OCI-LY7 (cell line): ENCODE data around the gene DCHS1. TPM values are rescaled to one million over a fixed set of nuclear protein-coding genes. Genes with fewer than 3 reads are reported as not detected.

Source experiments
- BruUV-seq: library from RNA; stranded (reverse); fragments of 400-500 nt; replicated peaks from 2 replicates; lab custom pipeline; 2021; lab: Mats Ljungman, UMichigan
- CTCF ChIA-PET: fragments of 300-600 bp; sonication (Branson Sonifier 250); formaldehyde crosslinking; loops from one replicate; lab custom pipeline; 2022; ENCODE audit warnings: antibody characterized with exemption; ENCODE audit not compliant: unreplicated experiment; lab: Charles Lee
- POLR2A ChIA-PET: fragments of 300-600 bp; sonication (Branson Sonifier 250); formaldehyde crosslinking; loops from one replicate; lab custom pipeline; 2022; ENCODE audit warnings: antibody characterized with exemption; lab: Charles Lee
- DNase-seq: peaks from one replicate; pipeline ENCODE4 v3.0.0-alpha.2; 2015; ENCODE audit warnings: low spot score
- H2AFZ ChIP-seq: fragments of 200-600 bp; sonication (generic), shearing (Covaris generic); 2 replicates; pipeline ENCODE4 v1.6.1; 2014; ENCODE audit warnings: mild to moderate bottlenecking, antibody characterized with exemption, low read length, moderate library complexity
- H3K27ac ChIP-seq: fragments of 200-600 bp; sonication (generic); 2 replicates; pipeline ENCODE4 v1.5.1; 2014; ENCODE audit warnings: mixed run types, low read depth, mild to moderate bottlenecking, moderate library complexity, low read length, inconsistent platforms; ENCODE audit not compliant: poor library complexity, severe bottlenecking
- H3K36me3 ChIP-seq: fragments of 200-600 bp; sonication (generic); 2 replicates; pipeline ENCODE4 v1.6.1; 2014; ENCODE audit warnings: mild to moderate bottlenecking, antibody characterized with exemption, low read length, moderate library complexity, mixed read lengths; ENCODE audit not compliant: insufficient read depth
- H3K4me1 ChIP-seq: fragments of 200-600 bp; sonication (generic); 2 replicates; pipeline ENCODE4 v1.5.1; 2014; ENCODE audit warnings: mild to moderate bottlenecking, low read length; ENCODE audit not compliant: insufficient read depth, poor library complexity, severe bottlenecking
- H3K4me2 ChIP-seq: fragments of 200-600 bp; sonication (generic); 2 replicates; pipeline ENCODE4 v1.6.1; 2014; ENCODE audit warnings: mild to moderate bottlenecking, low read length
- H3K4me3 ChIP-seq: fragments of 200-600 bp; sonication (generic); 2 replicates; pipeline ENCODE4 v1.5.1; 2014; ENCODE audit warnings: mild to moderate bottlenecking, low read depth, low read length; ENCODE audit not compliant: poor library complexity, severe bottlenecking
- H3K79me2 ChIP-seq: fragments of 200-600 bp; sonication (generic); 2 replicates; pipeline ENCODE4 v1.6.1; 2016; ENCODE audit warnings: low read depth, mild to moderate bottlenecking, low read length, moderate library complexity, mixed read lengths; ENCODE audit not compliant: insufficient read depth
- H3K9me2 ChIP-seq: fragments of 200-600 bp; sonication (generic); 2 replicates; pipeline ENCODE4 v1.6.1; 2016; ENCODE audit warnings: mild to moderate bottlenecking, low read length, mixed read lengths; ENCODE audit not compliant: insufficient read depth
- H3K9me3 ChIP-seq: fragments of 200-600 bp; sonication (generic); 2 replicates; pipeline ENCODE4 v1.6.1; 2014; ENCODE audit warnings: mild to moderate bottlenecking, mixed run types, low read length, mixed read lengths
- H4K20me1 ChIP-seq: fragments of 200-600 bp; sonication (generic); 2 replicates; pipeline ENCODE4 v1.6.1; 2014; ENCODE audit warnings: mild to moderate bottlenecking, antibody characterized with exemption, low read length, moderate library complexity, mixed read lengths; ENCODE audit not compliant: insufficient read depth
- EZH2phosphoT487 ChIP-seq: fragments of 200-600 bp; sonication (generic); IDR thresholded peaks from 2 replicates; pipeline ENCODE4 v1.6.1; 2018; ENCODE audit warnings: low read depth, borderline replicate concordance, mild to moderate bottlenecking, mixed run types, antibody characterized with exemption, low read length, moderate library complexity, mixed read lengths
- intact Hi-C: fragments of 100-400 bp; cut with micrococcal nuclease; formaldehyde crosslinking; loops from one replicate; pipeline ENCODE4 v1.10.0; 2022; ENCODE audit not compliant: unreplicated experiment
- total RNA-seq, 2 experiments: library from RNA; depleted of rRNA in 1 of 2; stranded (reverse); fragments of >200 nt in 1 of 2; shearing (Covaris generic) in 1 of 2; gene quantifications; 2 replicates each; pipeline ENCODE4 v1.2.3, GENCODE V29; 2014 to 2022
- TF ChIP-seq, protein P1 (sequence below): fragments of 200-600 bp; sonication (generic); conservative IDR thresholded peaks from 2 replicates; pipeline ENCODE4 v1.5.1; 2014; ENCODE audit warnings: mild to moderate bottlenecking, antibody characterized with exemption, low read length, moderate library complexity, mixed read lengths

The DCHS1 gene
- total RNA-seq, 2 experiments from 2014 or later = 0.67 to 1.1 TPM

DNA sequence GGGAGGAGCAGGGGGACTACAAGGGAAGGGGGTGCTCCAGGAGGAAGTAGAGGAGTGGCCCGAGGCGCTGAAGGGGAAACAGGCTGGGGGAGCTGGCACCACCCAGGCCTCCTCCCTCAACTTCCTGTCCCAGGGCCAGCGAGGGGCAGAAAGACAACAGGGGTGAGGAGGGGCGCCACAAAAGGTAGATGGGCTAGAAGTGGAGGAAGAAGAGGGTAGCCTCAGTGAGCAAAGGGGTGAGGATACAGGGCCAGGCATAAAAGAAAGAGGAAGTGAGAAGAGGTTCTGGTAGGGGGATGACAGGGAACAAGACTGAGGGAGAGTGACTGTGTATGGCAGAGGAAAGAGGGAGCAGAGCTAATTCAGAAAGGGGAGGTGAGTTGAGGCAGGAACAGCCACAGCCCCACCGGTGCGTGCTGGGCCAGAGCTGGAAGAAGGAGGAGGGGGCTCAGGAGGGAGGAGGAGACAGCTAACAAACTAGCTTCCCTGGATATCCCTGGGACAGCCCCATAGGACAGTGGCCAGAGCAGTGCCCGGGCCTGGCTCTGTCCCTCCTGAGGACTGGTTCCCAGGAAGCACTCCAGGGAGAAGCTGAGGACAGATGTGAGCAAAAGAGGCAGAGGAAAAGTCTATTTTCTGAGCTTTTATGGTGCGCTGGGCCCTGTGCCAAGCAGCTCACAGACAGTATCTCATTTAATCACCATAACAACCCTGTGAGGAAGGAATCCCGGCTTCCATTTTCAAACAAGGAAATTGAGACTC lies 8.5 kb downstream of the DCHS1 start:
- Histone ChIP-seq H3K79me2 (no peaks in the 10 kb centered on the region), H3K9me3 (no peaks in the 10 kb centered on the region), H4K20me1 (no peaks in the 10 kb centered on the region), H2AFZ (peak overlapping the region; percentile 88), H3K4me2 (peak overlapping the region; percentile 85), H3K9me2 (no peaks in the 10 kb centered on the region), H3K27ac (peak overlapping the region; percentile 59), H3K4me3 (peak overlapping the region; percentile 48), H3K4me1 (peaks cover 25% of the 10 kb centered on the region), H3K36me3 (no peaks in the 10 kb centered on the region)
- peak; percentile 73 for DNase-seq
- ChIA-PET CTCF (interaction anchor here (0.6 to 1.4 kb wide), 6 partner anchors 11 to 42 kb away, joined by 3 to 4 read pairs (median 3); partner anchors contain the start of gene TPP1), POLR2A (interaction anchor here (0.6 to 3.3 kb wide), 10 partner anchors 8 to 43 kb away, joined by 3 to 13 read pairs (median 3); partner anchors contain the start of genes MRPL17, TAF10 and TPP1)
- no TSS peak for BruUV-seq
- TF ChIP-seq EZH2phosphoT487 = no peak
- TF ChIP-seq, protein P1, sequence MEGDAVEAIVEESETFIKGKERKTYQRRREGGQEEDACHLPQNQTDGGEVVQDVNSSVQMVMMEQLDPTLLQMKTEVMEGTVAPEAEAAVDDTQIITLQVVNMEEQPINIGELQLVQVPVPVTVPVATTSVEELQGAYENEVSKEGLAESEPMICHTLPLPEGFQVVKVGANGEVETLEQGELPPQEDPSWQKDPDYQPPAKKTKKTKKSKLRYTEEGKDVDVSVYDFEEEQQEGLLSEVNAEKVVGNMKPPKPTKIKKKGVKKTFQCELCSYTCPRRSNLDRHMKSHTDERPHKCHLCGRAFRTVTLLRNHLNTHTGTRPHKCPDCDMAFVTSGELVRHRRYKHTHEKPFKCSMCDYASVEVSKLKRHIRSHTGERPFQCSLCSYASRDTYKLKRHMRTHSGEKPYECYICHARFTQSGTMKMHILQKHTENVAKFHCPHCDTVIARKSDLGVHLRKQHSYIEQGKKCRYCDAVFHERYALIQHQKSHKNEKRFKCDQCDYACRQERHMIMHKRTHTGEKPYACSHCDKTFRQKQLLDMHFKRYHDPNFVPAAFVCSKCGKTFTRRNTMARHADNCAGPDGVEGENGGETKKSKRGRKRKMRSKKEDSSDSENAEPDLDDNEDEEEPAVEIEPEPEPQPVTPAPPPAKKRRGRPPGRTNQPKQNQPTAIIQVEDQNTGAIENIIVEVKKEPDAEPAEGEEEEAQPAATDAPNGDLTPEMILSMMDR = no peak
- intact Hi-C loops = loop anchor here (2.0 kb wide), 1 partner anchor 34 kb away; the partner anchor contains the start of gene TAF10

DNA sequence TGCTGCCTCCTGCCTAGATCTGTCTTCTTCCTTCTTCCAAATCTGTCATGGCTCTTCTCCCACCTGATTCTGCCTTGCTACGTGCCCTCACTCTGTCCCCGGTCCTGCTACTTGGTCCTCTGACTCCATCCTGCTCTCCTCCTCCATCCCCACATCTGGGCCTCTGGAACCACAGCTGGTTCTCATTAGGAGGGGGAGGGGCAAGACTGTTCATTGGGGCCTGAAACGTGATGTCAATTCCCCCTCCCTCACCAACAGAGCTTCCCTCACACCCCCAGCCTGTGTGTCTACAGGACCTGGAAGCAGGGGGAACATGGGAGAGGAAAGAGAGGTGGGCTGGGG lies 9.1 kb downstream of the DCHS1 start:
- Histone ChIP-seq H4K20me1 (no peaks in the 10 kb centered on the region), H3K9me3 (no peaks in the 10 kb centered on the region), H3K27ac (peak overlapping the region; percentile 59), H3K79me2 (no peaks in the 10 kb centered on the region), H3K9me2 (no peaks in the 10 kb centered on the region), H2AFZ (peak overlapping the region; percentile 88), H3K4me2 (peak overlapping the region; percentile 85), H3K4me1 (peaks cover 25% of the 10 kb centered on the region), H3K4me3 (peak overlapping the region; percentile 48), H3K36me3 (no peaks in the 10 kb centered on the region)
- TF ChIP-seq, protein P1 = no peak
- no peak for TF ChIP-seq EZH2phosphoT487
- no TSS peak for BruUV-seq
- ChIA-PET CTCF (interaction anchor here (0.6 to 1.4 kb wide), 6 partner anchors 12 to 42 kb away, joined by 3 to 4 read pairs (median 3); partner anchors contain the start of gene TPP1), POLR2A (interaction anchor here (0.6 to 3.3 kb wide), 7 partner anchors 8 to 42 kb away, joined by 3 to 13 read pairs (median 3); partner anchors contain the start of genes MRPL17, TAF10 and TPP1)
- DNase-seq = no peak
- intact Hi-C loops = loop anchor here (2.0 kb wide), 1 partner anchor 34 kb away; the partner anchor contains the start of gene TAF10
